ENCODE results near the gene ARFGAP1.

Gene ARFGAP1

DNA sequence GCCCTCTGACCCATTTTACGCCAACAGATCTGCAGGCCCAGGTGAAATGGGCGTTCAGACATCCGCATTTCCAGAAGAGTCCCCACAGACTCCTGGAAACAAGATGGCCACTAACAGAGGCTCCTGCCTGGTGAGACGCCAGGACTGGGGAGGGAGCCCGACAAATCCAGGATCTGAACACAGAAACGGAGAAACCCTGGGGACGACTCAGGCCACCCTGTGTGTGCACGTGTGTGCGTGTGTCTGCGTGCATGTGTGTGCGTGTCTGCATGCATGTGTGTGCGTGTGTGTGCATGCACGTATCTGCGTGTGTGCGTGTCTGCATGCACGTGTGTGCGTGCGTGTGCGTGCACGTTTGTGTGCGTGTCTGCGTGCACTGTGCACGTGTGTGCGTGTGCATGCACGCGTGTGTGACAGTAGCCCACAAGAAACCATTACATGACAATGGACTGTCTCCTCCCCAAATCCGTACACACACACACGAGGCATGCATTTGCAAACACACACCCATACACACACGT lies 63.7 kb downstream of the ARFGAP1 start:
- no peak for DNase-seq

- no peak for DNase-seq
Measured at GRCh38 chr20:63337786-63338420, 65.3 kb downstream of the ARFGAP1 start.

Measured in CD4-positive, alpha-beta T cell treated with Interleukin-1 beta for 1 hour (primary cell).